B cell (primary cell): ENCODE data around the gene CEP19.

Experiments used
- EZH2 ChIP-seq: IDR thresholded peaks from 2 replicates; pipeline ENCODE4 v1.6.1; 2012; ENCODE audit warnings: borderline replicate concordance, low read depth, mild to moderate bottlenecking, moderate library complexity, low read length; ENCODE audit not compliant: insufficient read depth, poor library complexity, severe bottlenecking
- TF ChIP-seq, protein P1 (sequence below): fragments of 200-600 bp; IDR thresholded peaks from one replicate; pipeline ENCODE4 v1.8.0; 2022; ENCODE audit warnings: antibody characterized with exemption, mild to moderate bottlenecking

DNA sequence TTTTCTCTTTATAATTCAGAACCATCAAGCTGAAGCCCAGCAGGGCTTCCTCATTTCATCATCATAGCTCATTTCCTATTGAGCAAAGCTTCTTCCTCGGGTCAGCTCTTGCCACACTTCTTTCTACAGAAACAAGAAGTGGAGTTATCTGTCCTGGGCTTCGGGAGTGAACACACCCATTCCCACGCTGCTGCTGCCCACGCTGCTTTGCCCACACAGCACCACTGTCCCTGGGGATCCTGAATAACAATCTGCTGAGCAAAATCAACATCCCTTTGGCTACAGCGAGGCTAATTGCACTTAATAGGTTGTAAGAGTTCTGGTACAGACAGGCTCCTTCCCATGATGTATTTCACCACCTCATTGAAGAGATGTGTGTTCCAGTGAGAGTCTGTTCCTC is 23.7 kb downstream of the CEP19 start:
- TF ChIP-seq EZH2: no peak
- TF ChIP-seq, protein P1, sequence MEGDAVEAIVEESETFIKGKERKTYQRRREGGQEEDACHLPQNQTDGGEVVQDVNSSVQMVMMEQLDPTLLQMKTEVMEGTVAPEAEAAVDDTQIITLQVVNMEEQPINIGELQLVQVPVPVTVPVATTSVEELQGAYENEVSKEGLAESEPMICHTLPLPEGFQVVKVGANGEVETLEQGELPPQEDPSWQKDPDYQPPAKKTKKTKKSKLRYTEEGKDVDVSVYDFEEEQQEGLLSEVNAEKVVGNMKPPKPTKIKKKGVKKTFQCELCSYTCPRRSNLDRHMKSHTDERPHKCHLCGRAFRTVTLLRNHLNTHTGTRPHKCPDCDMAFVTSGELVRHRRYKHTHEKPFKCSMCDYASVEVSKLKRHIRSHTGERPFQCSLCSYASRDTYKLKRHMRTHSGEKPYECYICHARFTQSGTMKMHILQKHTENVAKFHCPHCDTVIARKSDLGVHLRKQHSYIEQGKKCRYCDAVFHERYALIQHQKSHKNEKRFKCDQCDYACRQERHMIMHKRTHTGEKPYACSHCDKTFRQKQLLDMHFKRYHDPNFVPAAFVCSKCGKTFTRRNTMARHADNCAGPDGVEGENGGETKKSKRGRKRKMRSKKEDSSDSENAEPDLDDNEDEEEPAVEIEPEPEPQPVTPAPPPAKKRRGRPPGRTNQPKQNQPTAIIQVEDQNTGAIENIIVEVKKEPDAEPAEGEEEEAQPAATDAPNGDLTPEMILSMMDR: no peak
